WTC11 (cell line): ENCODE measurements around the gene SAPCD2.

Source experiments
- AFF4 ChIP-seq: sonication (generic); formaldehyde crosslinking; IDR thresholded peaks from 2 replicates; pipeline ENCODE4 v1.8.1; 2023; ENCODE audit warnings: mild to moderate bottlenecking, missing genetic modification reagents, borderline replicate concordance
- CTCF ChIP-seq: fragments of 200-600 bp; IDR thresholded peaks from 2 replicates; pipeline ENCODE4 v1.8.0; 2022; ENCODE audit warnings: antibody characterized with exemption
- MXD4 ChIP-seq: fragments of 250-450 bp; sonication (Bioruptor Pico); IDR thresholded peaks from 2 replicates; pipeline ENCODE4 v1.8.0; 2021; ENCODE audit warnings: mild to moderate bottlenecking, moderate library complexity, borderline replicate concordance
- NFYB ChIP-seq: sonication (generic); formaldehyde crosslinking; conservative IDR thresholded peaks from 2 replicates; pipeline ENCODE4 v1.8.0; 2022; ENCODE audit warnings: low read depth, missing genetic modification reagents
- NR2C2 ChIP-seq: sonication (generic); formaldehyde crosslinking; IDR thresholded peaks from 2 replicates; pipeline ENCODE4 v1.8.0; 2022; ENCODE audit warnings: mild to moderate bottlenecking, missing genetic modification reagents
- TEAD4 ChIP-seq: sonication (generic); formaldehyde crosslinking; IDR thresholded peaks from 2 replicates; pipeline ENCODE4 v1.8.0; 2022; ENCODE audit warnings: mild to moderate bottlenecking, missing genetic modification reagents
- ZBTB21 ChIP-seq: sonication (generic); formaldehyde crosslinking; IDR thresholded peaks from 2 replicates; pipeline ENCODE4 v1.8.1; 2023; ENCODE audit warnings: mild to moderate bottlenecking, missing genetic modification reagents, borderline replicate concordance
- ZNF219 ChIP-seq: sonication (generic); formaldehyde crosslinking; IDR thresholded peaks from 2 replicates; pipeline ENCODE4 v1.8.0; 2023; ENCODE audit warnings: missing genetic modification reagents, mild to moderate bottlenecking, borderline replicate concordance
- TF ChIP-seq, protein P1 (sequence below): fragments of 250-450 bp; sonication (Bioruptor Pico); IDR thresholded peaks from 2 replicates; pipeline ENCODE4 v2.1.2; 2022; ENCODE audit warnings: mild to moderate bottlenecking, moderate library complexity
- TF ChIP-seq, protein P2 (sequence below): sonication (generic); formaldehyde crosslinking; IDR thresholded peaks from 2 replicates; pipeline ENCODE4 v1.8.1; 2023; ENCODE audit warnings: mild to moderate bottlenecking, moderate library complexity, missing genetic modification reagents
- TF ChIP-seq, protein P3 (sequence below): sonication (generic); formaldehyde crosslinking; IDR thresholded peaks from 2 replicates; pipeline ENCODE4 v1.8.1; 2022; ENCODE audit warnings: mild to moderate bottlenecking, moderate library complexity, missing genetic modification reagents

DNA sequence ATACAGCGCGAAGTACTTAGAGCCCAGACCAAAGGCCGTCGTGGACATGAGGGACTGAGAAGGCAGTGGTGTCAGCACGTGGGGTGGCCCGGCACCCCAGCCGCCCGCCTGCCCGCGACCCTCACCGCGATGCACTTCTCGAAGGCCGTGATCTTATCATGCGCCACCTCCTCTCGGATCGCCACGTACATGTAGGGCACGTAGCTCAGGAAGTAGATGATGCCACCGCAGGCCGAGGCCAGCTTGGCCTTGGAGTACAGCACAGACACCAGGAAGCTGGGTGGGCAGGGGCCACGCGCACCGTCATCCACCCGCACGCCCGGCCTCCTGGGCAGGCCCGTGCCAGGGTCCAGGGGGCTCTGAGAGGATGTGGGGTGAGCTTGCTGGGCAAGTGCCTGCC is 53.3 kb downstream of the SAPCD2 start:
- TF ChIP-seq CTCF (no peak), NR2C2 (no peak), ZBTB21 (CRISPR knock-in tag) (no peak), AFF4 (CRISPR knock-in tag) (no peak), TEAD4 (CRISPR knock-in tag) (no peak), MXD4 (CRISPR knock-in tag) (no peak), NFYB (CRISPR knock-in tag) (no peak), ZNF219 (CRISPR knock-in tag) (no peak)
- TF ChIP-seq, protein P1, sequence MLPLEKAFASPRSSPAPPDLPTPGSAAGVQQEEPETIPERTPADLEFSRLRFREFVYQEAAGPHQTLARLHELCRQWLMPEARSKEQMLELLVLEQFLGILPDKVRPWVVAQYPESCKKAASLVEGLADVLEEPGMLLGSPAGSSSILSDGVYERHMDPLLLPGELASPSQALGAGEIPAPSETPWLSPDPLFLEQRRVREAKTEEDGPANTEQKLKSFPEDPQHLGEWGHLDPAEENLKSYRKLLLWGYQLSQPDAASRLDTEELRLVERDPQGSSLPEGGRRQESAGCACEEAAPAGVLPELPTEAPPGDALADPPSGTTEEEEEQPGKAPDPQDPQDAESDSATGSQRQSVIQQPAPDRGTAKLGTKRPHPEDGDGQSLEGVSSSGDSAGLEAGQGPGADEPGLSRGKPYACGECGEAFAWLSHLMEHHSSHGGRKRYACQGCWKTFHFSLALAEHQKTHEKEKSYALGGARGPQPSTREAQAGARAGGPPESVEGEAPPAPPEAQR, result no peak
- TF ChIP-seq, protein P2, sequence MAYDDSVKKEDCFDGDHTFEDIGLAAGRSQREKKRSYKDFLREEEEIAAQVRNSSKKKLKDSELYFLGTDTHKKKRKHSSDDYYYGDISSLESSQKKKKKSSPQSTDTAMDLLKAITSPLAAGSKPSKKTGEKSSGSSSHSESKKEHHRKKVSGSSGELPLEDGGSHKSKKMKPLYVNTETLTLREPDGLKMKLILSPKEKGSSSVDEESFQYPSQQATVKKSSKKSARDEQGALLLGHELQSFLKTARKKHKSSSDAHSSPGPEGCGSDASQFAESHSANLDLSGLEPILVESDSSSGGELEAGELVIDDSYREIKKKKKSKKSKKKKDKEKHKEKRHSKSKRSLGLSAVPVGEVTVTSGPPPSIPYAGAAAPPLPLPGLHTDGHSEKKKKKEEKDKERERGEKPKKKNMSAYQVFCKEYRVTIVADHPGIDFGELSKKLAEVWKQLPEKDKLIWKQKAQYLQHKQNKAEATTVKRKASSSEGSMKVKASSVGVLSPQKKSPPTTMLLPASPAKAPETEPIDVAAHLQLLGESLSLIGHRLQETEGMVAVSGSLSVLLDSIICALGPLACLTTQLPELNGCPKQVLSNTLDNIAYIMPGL (CRISPR knock-in tag), result no peak
- TF ChIP-seq, protein P3, sequence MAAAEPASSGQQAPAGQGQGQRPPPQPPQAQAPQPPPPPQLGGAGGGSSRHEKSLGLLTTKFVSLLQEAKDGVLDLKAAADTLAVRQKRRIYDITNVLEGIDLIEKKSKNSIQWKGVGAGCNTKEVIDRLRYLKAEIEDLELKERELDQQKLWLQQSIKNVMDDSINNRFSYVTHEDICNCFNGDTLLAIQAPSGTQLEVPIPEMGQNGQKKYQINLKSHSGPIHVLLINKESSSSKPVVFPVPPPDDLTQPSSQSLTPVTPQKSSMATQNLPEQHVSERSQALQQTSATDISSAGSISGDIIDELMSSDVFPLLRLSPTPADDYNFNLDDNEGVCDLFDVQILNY (CRISPR knock-in tag), result no peak
